LNCaP clone FGC (cell line): ENCODE measurements around the gene IPO4.

ENCODE experiments used
- DNase-seq: peaks from one replicate; pipeline ENCODE4 v3.0.0-alpha.2; 2011; ENCODE audit warnings: low read depth
- H3K4me3 ChIP-seq: 2 replicates; pipeline ENCODE4 v1.5.1; 2011; ENCODE audit warnings: mild to moderate bottlenecking, low read depth, low read length, control low read depth
- CTCF ChIP-seq: IDR thresholded peaks from 2 replicates; pipeline ENCODE4 v1.5.1; 2012; ENCODE audit warnings: mild to moderate bottlenecking; ENCODE audit not compliant: control insufficient read depth, insufficient read depth; ENCODE audit errors: extremely low read depth

The IPO4 gene

GRCh38 chr14:24145219-24145618 is 43.4 kb downstream of the IPO4 start:
- no peak for TF ChIP-seq CTCF
- H3K4me3 ChIP-seq = peak overlapping the region; percentile 98
- DNase-seq = no peak

- no peak for TF ChIP-seq CTCF
- no peak overlapping the region for H3K4me3 ChIP-seq
- DNase-seq = no peak
These were observed 44.2 kb downstream of the IPO4 start for GRCh38 chr14:24144451-24144850.

GRCh38 chr14:24143511-24143910 is 45.1 kb downstream of the IPO4 start:
- DNase-seq = no peak
- no peak overlapping the region for H3K4me3 ChIP-seq
- TF ChIP-seq CTCF = no peak

GRCh38 chr14:24141097-24141880 is 47.3 kb downstream of the IPO4 start, which contains the start of gene EMC9:
Gene EMC9, minus strand, starts transcription at chr14:24141591. Its CDS starts 287 bp downstream, at chr14:24141304.
- no peak for TF ChIP-seq CTCF
- peak within 1 kb of the TSS; percentile 89 for H3K4me3 ChIP-seq

GRCh38 chr14:24139272-24139934 is 49.2 kb downstream of the IPO4 start:
- H3K4me3 ChIP-seq = peak overlapping the region; percentile 89
- TF ChIP-seq CTCF = no peak
- no peak for DNase-seq

More at GRCh38 chr14:24141097-24141880, 47.3 kb downstream of the IPO4 start, which contains the start of gene EMC9:
- DNase-seq = peak; percentile 99

DNA sequence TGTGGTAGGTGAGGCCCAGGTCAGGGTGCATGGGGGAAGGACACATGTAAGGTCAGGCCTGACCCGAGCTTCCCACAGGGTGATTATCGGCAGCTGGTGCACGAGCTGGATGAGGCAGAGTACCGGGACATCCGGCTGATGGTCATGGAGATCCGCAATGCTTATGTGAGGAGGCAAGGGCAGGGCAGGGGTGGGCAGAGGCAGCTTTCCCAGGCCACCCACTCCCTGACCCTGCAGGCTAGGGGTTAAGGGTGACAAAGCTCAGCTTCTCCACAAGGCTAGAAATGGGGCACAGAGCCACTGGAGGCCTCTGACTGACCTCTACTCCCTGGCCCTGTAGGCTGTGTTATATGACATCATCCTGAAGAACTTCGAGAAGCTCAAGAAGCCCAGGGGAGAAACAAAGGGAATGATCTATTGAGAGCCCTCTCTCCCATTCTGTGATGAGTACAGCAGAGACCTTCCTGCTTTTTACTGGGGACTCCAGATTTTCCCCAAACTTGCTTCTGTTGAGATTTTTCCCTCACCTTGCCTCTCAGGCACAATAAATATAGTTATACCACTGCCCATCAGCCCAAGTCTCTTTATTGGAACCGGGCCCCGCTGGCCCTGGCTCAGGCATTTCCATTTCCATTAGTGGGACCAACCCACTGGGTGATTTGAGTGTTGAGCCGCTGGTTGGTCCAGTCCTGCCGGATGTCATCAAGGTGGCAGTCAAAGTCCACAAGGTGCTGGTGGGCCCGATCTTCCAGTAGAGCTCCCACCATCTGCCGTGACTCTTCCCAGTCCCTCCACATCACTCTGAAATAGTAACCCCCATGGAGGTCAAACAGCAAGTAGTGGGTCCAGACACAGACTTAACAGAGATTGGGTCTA is 50.0 kb downstream of the IPO4 start:
- TF ChIP-seq CTCF = no peak
- H3K4me3 ChIP-seq = no peak overlapping the region
- DNase-seq = no peak
